PFSK-1 (cell line): ENCODE measurements around the gene MARK3.

Experiments used
- FOXP2 ChIP-seq: optimal IDR thresholded peaks from 2 replicates; pipeline ENCODE3; 2011; ENCODE audit warnings: borderline replicate concordance, control low read depth, inconsistent platforms; ENCODE audit not compliant: insufficient read depth; ENCODE audit errors: extremely low read length, extremely low read depth
- POLR2AphosphoS5 ChIP-seq: IDR thresholded peaks from 2 replicates; pipeline ENCODE4 v1.6.1; 2012; ENCODE audit warnings: low read depth, mild to moderate bottlenecking, control low read depth, low read length, moderate library complexity
- SIN3A ChIP-seq: IDR thresholded peaks from 2 replicates; pipeline ENCODE4 v1.6.1; 2012; ENCODE audit warnings: mild to moderate bottlenecking, low read length, moderate library complexity, borderline replicate concordance; ENCODE audit not compliant: insufficient read depth
- TAF1 ChIP-seq: IDR thresholded peaks from 2 replicates; pipeline ENCODE4 v1.6.1; 2012; ENCODE audit warnings: low read length, control low read depth, borderline replicate concordance; ENCODE audit not compliant: insufficient read depth

GRCh38 chr14:103343164-103343879 lies 41.9 kb upstream of the MARK3 start:
- no peak for TF ChIP-seq TAF1
- no peak for TF ChIP-seq POLR2AphosphoS5
- no peak for TF ChIP-seq FOXP2
- no peak for TF ChIP-seq SIN3A
